GM18519 (cell line): Measurements from ENCODE around the gene SH3BP1.
"Not testable (repeated sequence)": the region's sequence is repeated elsewhere in the genome, so short reads cannot be mapped to it uniquely, and the experiment has no call there.

Source experiments
- ATAC-seq: cut with Tn5 transposase; IDR thresholded peaks from one replicate; pipeline ENCODE4 v1.9.1; 2021; ENCODE audit warnings: mild to moderate bottlenecking, moderate library complexity; ENCODE audit not compliant: unreplicated experiment, low FRiP score

Gene SH3BP1

GRCh38 chr22:37675930-37676735 is 36.7 kb downstream of the SH3BP1 start:
- no peak for ATAC-seq

GRCh38 chr22:37676736-37677492 is 37.4 kb downstream of the SH3BP1 start:
- no peak for ATAC-seq

- no peak for ATAC-seq
Measured at GRCh38 chr22:37677493-37677974, 38.1 kb downstream of the SH3BP1 start.

GRCh38 chr22:37678372-37678771 is 38.9 kb downstream of the SH3BP1 start:
- ATAC-seq: no peak

GRCh38 chr22:37679670-37680069 is 40.2 kb downstream of the SH3BP1 start:
- ATAC-seq: no peak

GRCh38 chr22:37680191-37680851 is 40.9 kb downstream of the SH3BP1 start:
- no peak for ATAC-seq

GRCh38 chr22:37681001-37681424 is 41.5 kb downstream of the SH3BP1 start:
- no peak for ATAC-seq

- ATAC-seq: no peak
Measured at GRCh38 chr22:37681556-37682049, 42.1 kb downstream of the SH3BP1 start.

- ATAC-seq: no peak
Measured at GRCh38 chr22:37684803-37685615, 45.5 kb downstream of the SH3BP1 start.

- no peak for ATAC-seq
Measured at GRCh38 chr22:37686002-37686982, 46.8 kb downstream of the SH3BP1 start, which contains the start of gene NOL12. Gene NOL12, plus strand, starts transcription at chr22:37686343. Its CDS starts 50 bp downstream, at chr22:37686393.

- no peak for ATAC-seq
Measured at GRCh38 chr22:37690407-37690806, 50.9 kb downstream of the SH3BP1 start.

- no peak for ATAC-seq
Measured at GRCh38 chr22:37690901-37691504, 51.5 kb downstream of the SH3BP1 start.

- no peak for ATAC-seq
Measured at GRCh38 chr22:37692627-37693285, 53.3 kb downstream of the SH3BP1 start.

- not testable (repeated sequence) for ATAC-seq
Measured at GRCh38 chr22:37694131-37694530, 54.7 kb downstream of the SH3BP1 start.

- not testable (repeated sequence) for ATAC-seq
Measured at GRCh38 chr22:37696260-37696656, 56.8 kb downstream of the SH3BP1 start.

- peak; percentile 65 for ATAC-seq
Measured at GRCh38 chr22:37696657-37697537, 57.4 kb downstream of the SH3BP1 start, which contains the start of gene TRIOBP. Gene TRIOBP, plus strand, starts transcription at chr22:37697048. Its CDS starts 4,318 bp downstream, at chr22:37701366.

GRCh38 chr22:37697538-37697835 is 58.0 kb downstream of the SH3BP1 start:
- no peak for ATAC-seq
